H1 (cell line): ENCODE data around the gene SAMD14. TPM values are rescaled to one million over a fixed set of nuclear protein-coding genes. Genes with fewer than 3 reads are reported as not detected.
A peak's percentile ranks its signal among the peaks of the same experiment; 100 is the strongest.

Experiments
- CTCF ChIA-PET: fragments of 300-600 bp; sonication (Branson Sonifier 250); formaldehyde crosslinking; loops from one replicate; lab custom pipeline; 2021; ENCODE audit not compliant: partially characterized antibody; lab: Charles Lee
- POLR2A ChIA-PET: fragments of 300-600 bp; sonication (Branson Sonifier 250); formaldehyde crosslinking; loops from one replicate; lab custom pipeline; 2021; ENCODE audit warnings: inconsistent platforms; ENCODE audit not compliant: partially characterized antibody; lab: Charles Lee
- DNase-seq, 2 experiments: peaks; one replicate each; pipeline versions ENCODE4 v3.0.0 to v3.0.0-alpha.2; 2010 to 2022; ENCODE audit warnings: low spot score in 2 of 2, low read depth in 1 of 2, mixed read lengths in 1 of 2
- FAIRE-seq: peaks from 2 replicates; lab custom pipeline; 2011; peaks lifted over from hg19 to GRCh38; lab: Jason Lieb, UNC
- H2AFZ ChIP-seq: 2 replicates; pipeline ENCODE4 v1.8.1; 2012; ENCODE audit warnings: low read length, inconsistent platforms
- H2AK5ac ChIP-seq: 2 replicates; pipeline ENCODE4 v1.6.1; 2013; ENCODE audit warnings: low read depth, low read length
- H2BK120ac ChIP-seq: replicated peaks from 2 replicates; pipeline ENCODE3; 2013; ENCODE audit warnings: low read depth, low read length, inconsistent platforms
- H2BK12ac ChIP-seq: 2 replicates; pipeline ENCODE4 v1.6.1; 2013; ENCODE audit warnings: low read depth, low read length
- H2BK15ac ChIP-seq: 2 replicates; pipeline ENCODE4 v1.6.1; 2013; ENCODE audit warnings: low read length
- H2BK20ac ChIP-seq: 2 replicates; pipeline ENCODE4 v1.6.1; 2013; ENCODE audit warnings: low read length
- H2BK5ac ChIP-seq: 2 replicates; pipeline ENCODE4 v1.6.1; 2013; ENCODE audit warnings: low read depth, low read length
- H3K14ac ChIP-seq: 2 replicates; pipeline ENCODE4 v1.6.1; 2013; ENCODE audit warnings: inconsistent platforms; ENCODE audit not compliant: insufficient read length
- H3K18ac ChIP-seq: 2 replicates; pipeline ENCODE4 v1.6.1; 2013; ENCODE audit warnings: low read length; ENCODE audit errors: extremely low read depth
- H3K23ac ChIP-seq: 2 replicates; pipeline ENCODE4 v1.6.1; 2013; ENCODE audit warnings: inconsistent platforms; ENCODE audit not compliant: insufficient read length
- H3K23me2 ChIP-seq: 2 replicates; pipeline ENCODE4 v1.6.1; 2013; ENCODE audit warnings: low read depth, low read length
- H3K27ac ChIP-seq: 2 replicates; pipeline ENCODE4 v1.6.1; 2011; ENCODE audit warnings: low read depth, low read length, inconsistent platforms
- H3K27me3 ChIP-seq, 4 experiments: replicated peaks in 1 of 4; 1 replicate in 1 of 4; 2 replicates in 3 of 4; pipeline versions ENCODE4 v1.6.1 to v1.8.1; 2011 to 2013; ENCODE audit warnings: low read length in 3 of 4, mild to moderate bottlenecking in 3 of 4, inconsistent platforms in 2 of 4, mixed read lengths in 2 of 4, moderate library complexity in 1 of 4; ENCODE audit not compliant: control insufficient read depth in 3 of 4, insufficient read depth in 3 of 4; ENCODE audit errors: extremely low read depth in 1 of 4
- H3K36me3 ChIP-seq, 4 experiments: 2 replicates each; pipeline versions ENCODE4 v1.6.1 to v1.8.1; 2011 to 2013; ENCODE audit warnings: mild to moderate bottlenecking in 4 of 4, low read length in 3 of 4, moderate library complexity in 2 of 4, control low read depth in 1 of 4, inconsistent platforms in 1 of 4; ENCODE audit not compliant: insufficient read depth in 4 of 4, control insufficient read depth in 2 of 4
- H3K4ac ChIP-seq: replicated peaks from 2 replicates; pipeline ENCODE3; 2013; ENCODE audit warnings: low read length, low read depth, mixed read lengths, inconsistent platforms; ENCODE audit not compliant: insufficient read length
- H3K4me1 ChIP-seq, 4 experiments: replicated peaks in 1 of 4; 1 replicate in 1 of 4; 2 replicates in 3 of 4; pipeline versions ENCODE4 v1.6.1 to v1.8.1; 2011 to 2013; ENCODE audit warnings: low read length in 3 of 4, inconsistent platforms in 2 of 4, mixed read lengths in 1 of 4; ENCODE audit not compliant: insufficient read depth in 4 of 4, control insufficient read depth in 3 of 4
- H3K4me2 ChIP-seq, 2 experiments: 2 replicates each; pipeline versions ENCODE4 v1.6.1 to v1.8.1; 2011 to 2013; ENCODE audit warnings: low read depth in 2 of 2, low read length in 2 of 2, control low read depth in 1 of 2, inconsistent platforms in 1 of 2, mild to moderate bottlenecking in 1 of 2; ENCODE audit not compliant: insufficient read depth in 1 of 2
- H3K4me3 ChIP-seq, 4 experiments: fragments of 200-600, 300-600 bp in 1 of 4; sonication (generic), shearing (Covaris generic), sonication (Bioruptor Twin) in 1 of 4; 2 replicates each; pipeline versions ENCODE4 v1.5.1 to v1.8.1; 2011 to 2016; ENCODE audit warnings: low read length in 4 of 4, low read depth in 3 of 4, control low read depth in 2 of 4, inconsistent platforms in 2 of 4, mild to moderate bottlenecking in 2 of 4, mixed read lengths in 1 of 4, moderate library complexity in 1 of 4; ENCODE audit not compliant: insufficient read depth in 2 of 4; ENCODE audit errors: extremely low read depth in 1 of 4
- H3K56ac ChIP-seq: replicated peaks from 2 replicates; pipeline ENCODE3; 2013; ENCODE audit warnings: low read depth, mild to moderate bottlenecking, mixed read lengths, low read length, inconsistent platforms; ENCODE audit not compliant: insufficient read length
- H3K79me1 ChIP-seq: 2 replicates; pipeline ENCODE4 v1.6.1; 2013; ENCODE audit warnings: low read depth, low read length, control low read depth
- H3K79me2 ChIP-seq, 2 experiments: 2 replicates each; pipeline versions ENCODE4 v1.6.1 to v1.8.1; 2012 to 2013; ENCODE audit warnings: low read length in 2 of 2, mild to moderate bottlenecking in 2 of 2, inconsistent platforms in 1 of 2; ENCODE audit not compliant: insufficient read depth in 2 of 2, control insufficient read depth in 1 of 2
- H3K9ac ChIP-seq, 4 experiments: replicated peaks in 1 of 4; 1 replicate in 1 of 4; 2 replicates in 3 of 4; pipeline versions ENCODE4 v1.6.1 to v1.8.1; 2011 to 2013; ENCODE audit warnings: low read depth in 3 of 4, low read length in 3 of 4, control low read depth in 2 of 4, mild to moderate bottlenecking in 2 of 4, moderate library complexity in 2 of 4, inconsistent platforms in 1 of 4; ENCODE audit errors: extremely low read depth in 1 of 4
- H3K9me3 ChIP-seq, 2 experiments: 2 replicates each; pipeline versions ENCODE4 v1.6.1 to v1.8.1; 2012 to 2013; ENCODE audit warnings: mild to moderate bottlenecking in 2 of 2, moderate library complexity in 2 of 2, control low read depth in 1 of 2, inconsistent platforms in 1 of 2, low read depth in 1 of 2, low read length in 1 of 2, mixed read lengths in 1 of 2; ENCODE audit not compliant: insufficient read depth in 2 of 2
- H4K20me1 ChIP-seq, 2 experiments: replicated peaks in 1 of 2; 2 replicates each; pipeline versions ENCODE3 to v1.8.1; 2011 to 2013; ENCODE audit warnings: inconsistent platforms in 2 of 2, low read length in 2 of 2, mild to moderate bottlenecking in 1 of 2; ENCODE audit not compliant: insufficient read depth in 2 of 2, control insufficient read depth in 1 of 2
- H4K5ac ChIP-seq: 2 replicates; pipeline ENCODE4 v1.6.1; 2013; ENCODE audit warnings: low read length, low read depth, mixed read lengths, inconsistent platforms; ENCODE audit not compliant: insufficient read length
- H4K8ac ChIP-seq: 2 replicates; pipeline ENCODE4 v1.8.0; 2013; ENCODE audit warnings: mild to moderate bottlenecking, moderate library complexity, low read length, inconsistent platforms; ENCODE audit not compliant: insufficient read depth; ENCODE audit errors: extremely low read depth
- H4K91ac ChIP-seq: replicated peaks from 2 replicates; pipeline ENCODE3; 2013; ENCODE audit warnings: low read length, mixed read lengths, inconsistent platforms; ENCODE audit not compliant: insufficient read length
- BACH1 ChIP-seq: IDR thresholded peaks from 2 replicates; pipeline ENCODE4 v1.6.1; 2012; ENCODE audit warnings: low read length, improper control_type of control experiment
- EGR1 ChIP-seq: IDR thresholded peaks from 2 replicates; pipeline ENCODE4 v1.6.1; 2011; ENCODE audit warnings: low read depth, low read length, borderline replicate concordance
- WGBS, 2 experiments: shearing (Covaris generic) in 1 of 2; methylation state at CpG; one replicate each; pipeline versions ENCODE4 v1.1.6 to v1.1.7; 2013 to 2015; ENCODE audit warnings: low lambda C conversion rate in 2 of 2, mixed read lengths in 2 of 2, inconsistent platforms in 1 of 2, low coverage in 1 of 2, missing lambda C conversion rate in 1 of 2; ENCODE audit not compliant: insufficient replicate concordance in 2 of 2, insufficient coverage in 1 of 2, insufficient read length in 1 of 2; ENCODE audit errors: extremely low coverage in 1 of 2, missing lambda C conversion rate in 1 of 2; 5-methylcytosine and 5-hydroxymethylcytosine counted together
- polyA plus RNA-seq, 7 experiments: library from polyadenylated mRNA; depleted of rRNA in 3 of 7; stranded (reverse) in 5 of 7; unstranded in 2 of 7; fragments of >200 nt in 5 of 7; fragments of 200-250 nt in 2 of 7; gene quantifications; 1 replicate in 5 of 7; 2 replicates in 1 of 7; 4 replicates in 1 of 7; pipeline versions ENCODE4 v1.2.1 to v1.2.3, GENCODE V29; 2011 to 2013; ENCODE audit warnings: missing spikeins in 2 of 7, mixed read lengths in 2 of 7
- total RNA-seq: library from RNA; stranded (reverse); fragmentation: NEBNext Ultra II Directional; extraction: Animal tissue kit (Norgen Biotek cat#: 25700); gene quantifications from 2 replicates; pipeline ENCODE4 v1.2.1, GENCODE V29; 2021

The SAMD14 gene
- total and polyA plus RNA-seq, 2 of the 8 experiments (the other 6 are each of a cell fraction or from before 2014, with no cell fraction given) = 5.7 to 5.8 TPM

DNA sequence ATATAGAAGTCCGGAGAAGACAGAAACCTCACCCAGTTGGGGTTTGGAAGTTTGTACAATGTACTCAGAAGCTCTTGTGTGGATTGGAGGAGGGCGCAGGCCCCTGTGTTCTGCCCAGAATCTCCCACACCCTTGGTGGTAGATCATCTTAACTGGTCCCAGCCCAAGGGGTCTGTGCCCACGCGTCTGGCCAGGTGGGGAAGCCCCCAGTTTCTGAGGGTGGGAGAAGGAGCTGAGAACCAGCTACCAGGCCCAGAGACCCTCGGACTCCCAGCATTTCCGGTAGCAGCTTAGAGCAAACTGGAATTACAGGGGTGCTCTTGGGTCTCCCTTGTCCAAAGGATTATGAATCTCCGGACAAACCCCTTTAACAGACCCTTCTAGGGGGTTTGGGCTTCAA, 22.8 kb upstream of the SAMD14 start:
- Histone ChIP-seq H3K4ac (no peak overlapping the region), H3K56ac (no peak overlapping the region), H3K4me3 (peak overlapping the region in 1 of 4 experiments; percentile 64; a peak in 1 of 8 replicates), H3K14ac (no peak overlapping the region), H3K9ac (no peak overlapping the region), H2AFZ (no peak overlapping the region), H3K79me1 (peaks cover 1% of the 10 kb centered on the region; the same call in 1 of the 2 replicates), H2BK12ac (peak overlapping the region; percentile 72; the same call in 1 of the 2 replicates), H4K8ac (no peak overlapping the region), H2BK120ac (no peak overlapping the region), H4K20me1 (peaks cover 3 to 5% of the 10 kb centered on the region in 2 experiments), H2BK20ac (peak overlapping the region; percentile 80), H3K27ac (no peak overlapping the region), H3K23ac (no peak overlapping the region), H3K23me2 (peaks cover 30% of the 10 kb centered on the region), H2BK15ac (no peak overlapping the region), H2AK5ac (no peak overlapping the region), H3K36me3 (no peaks in the 10 kb centered on the region), H3K27me3 (peaks cover 2 to 17% (median 15%) of the 10 kb centered on the region in 4 experiments; a peak in 6 of 7 replicates), H4K5ac (no peak overlapping the region), H3K18ac (no peak overlapping the region; the same call in 1 of the 2 replicates), H4K91ac (peak overlapping the region; percentile 79), H3K9me3 (no peaks in the 10 kb centered on the region), H2BK5ac (no peak overlapping the region; the same call in 1 of the 2 replicates), H3K4me1 (peaks cover 0 to 18% (median 13%) of the 10 kb centered on the region in 4 experiments; a peak in 6 of 7 replicates), H3K79me2 (no peaks in the 10 kb centered on the region), H3K4me2 (peak overlapping the region in 1 of 2 experiments; percentile 87; a peak in 2 of 4 replicates)
- POLR2A ChIA-PET = interaction anchor here (0.6 to 2.6 kb wide), 15 partner anchors 9 to 293 kb away, joined by 3 to 25 read pairs (median 4); partner anchors contain the start of genes PDK2 and SAMD14
- WGBS, 2 experiments = 76% methylated on average over 7 of the region's 7 CpGs; no CpG with 5 or more reads in 1 of the 2 experiments
- FAIRE-seq = no peak
- DNase-seq = no peak
- TF ChIP-seq EGR1 = no peak
- TF ChIP-seq BACH1 = no peak
- CTCF ChIA-PET = interaction anchor here (0.8 to 21.5 kb wide), 15 partner anchors 9 to 245 kb away, joined by 3 to 299 read pairs (median 5); partner anchors contain the start of genes LRRC59, PDK2, SAMD14 and SGCA
